Neural cell (in vitro differentiated cells): ENCODE measurements around the gene CYP1A2. TPM values are rescaled to one million over a fixed set of nuclear protein-coding genes. Genes with fewer than 3 reads are reported as not detected.

ENCODE experiments used
- H2AFZ ChIP-seq: fragments of 200-600, 300-800 bp; sonication (generic), shearing (Covaris generic); 2 replicates; pipeline ENCODE4 v1.6.0; 2014; ENCODE audit warnings: low read depth, mild to moderate bottlenecking, antibody characterized with exemption, low read length, moderate library complexity
- H3F3A ChIP-seq: fragments of 200-600 bp; shearing (Covaris generic); 2 replicates; pipeline ENCODE4 v1.6.1; 2016; ENCODE audit warnings: mild to moderate bottlenecking, moderate library complexity, mixed read lengths, antibody characterized with exemption, low read length; ENCODE audit not compliant: insufficient read depth, poor library complexity, severe bottlenecking
- H3K27ac ChIP-seq: fragments of 200-600, 300-800 bp; sonication (generic), shearing (Covaris generic); 2 replicates; pipeline ENCODE4 v1.5.1; 2014; ENCODE audit warnings: mild to moderate bottlenecking, low read length, moderate library complexity
- H3K27me3 ChIP-seq: fragments of 300-800, 200-600 bp; sonication (generic), shearing (Covaris generic); 2 replicates; pipeline ENCODE4 v1.6.0; 2014; ENCODE audit warnings: mild to moderate bottlenecking, low read depth, low read length, moderate library complexity; ENCODE audit not compliant: insufficient read depth
- H3K36me3 ChIP-seq: fragments of 300-800, 200-600 bp; sonication (generic), shearing (Covaris generic); 2 replicates; pipeline ENCODE4 v1.5.1; 2014; ENCODE audit warnings: mild to moderate bottlenecking, antibody characterized with exemption, low read length, moderate library complexity; ENCODE audit not compliant: insufficient read depth
- H3K4me2 ChIP-seq: fragments of 300-800, 200-600 bp; sonication (generic), shearing (Covaris generic); 2 replicates; pipeline ENCODE4 v1.6.0; 2014; ENCODE audit warnings: mild to moderate bottlenecking, low read length
- H3K4me3 ChIP-seq: fragments of 300-800, 200-600 bp; sonication (generic), shearing (Covaris generic); 2 replicates; pipeline ENCODE4 v1.5.1; 2014; ENCODE audit warnings: mild to moderate bottlenecking, low read length, moderate library complexity
- H3K79me2 ChIP-seq: fragments of 200-600 bp; shearing (Covaris generic); replicated peaks from 2 replicates; pipeline ENCODE4 v1.6.0; 2014; ENCODE audit warnings: mild to moderate bottlenecking, low read length, moderate library complexity; ENCODE audit not compliant: insufficient read depth
- H3K9ac ChIP-seq: fragments of 300-800, 200-600 bp; sonication (generic), shearing (Covaris generic); 2 replicates; pipeline ENCODE4 v1.6.1; 2016; ENCODE audit warnings: mild to moderate bottlenecking, low read length, mixed read lengths
- H3K9me2 ChIP-seq: fragments of 200-600 bp; shearing (Covaris generic); 2 replicates; pipeline ENCODE4 v1.6.1; 2016; ENCODE audit warnings: mild to moderate bottlenecking, low read length, mixed read lengths; ENCODE audit not compliant: insufficient read depth
- H3K9me3 ChIP-seq: fragments of 200-600, 300-800 bp; sonication (generic), shearing (Covaris generic); 2 replicates; pipeline ENCODE4 v1.6.1; 2016; ENCODE audit warnings: mild to moderate bottlenecking, mixed run types, low read length, moderate library complexity, mixed read lengths
- H4K20me1 ChIP-seq: fragments of 200-600 bp; shearing (Covaris generic); 2 replicates; pipeline ENCODE4 v1.6.1; 2016; ENCODE audit warnings: mild to moderate bottlenecking, mixed run types; ENCODE audit not compliant: insufficient read depth
- CTCF ChIP-seq: fragments of 450-650 bp; IDR thresholded peaks from 2 replicates; pipeline ENCODE4 v1.5.1; 2014; ENCODE audit warnings: antibody characterized with exemption, mild to moderate bottlenecking, moderate library complexity; ENCODE audit not compliant: poor library complexity, severe bottlenecking
- EP300 ChIP-seq: fragments of 450-650 bp; conservative IDR thresholded peaks from 2 replicates; pipeline ENCODE4 v1.6.1; 2014; ENCODE audit warnings: antibody characterized with exemption, mild to moderate bottlenecking, moderate library complexity; ENCODE audit not compliant: poor library complexity, severe bottlenecking
- EZH2 ChIP-seq: fragments of 200-600, 300-800 bp; shearing (Covaris generic), sonication (generic); IDR thresholded peaks from 2 replicates; pipeline ENCODE4 v1.6.1; 2014; ENCODE audit warnings: antibody characterized with exemption, low read length, borderline replicate concordance, mild to moderate bottlenecking; ENCODE audit not compliant: insufficient read depth, poor library complexity, severe bottlenecking
- MXI1 ChIP-seq: fragments of 450-650 bp; conservative IDR thresholded peaks from 2 replicates; pipeline ENCODE4 v1.6.1; 2014; ENCODE audit warnings: antibody characterized with exemption, mild to moderate bottlenecking; ENCODE audit not compliant: poor library complexity, severe bottlenecking
- POLR2AphosphoS5 ChIP-seq: IDR thresholded peaks from 2 replicates; pipeline ENCODE4 v1.6.1; 2012
- RAD21 ChIP-seq: fragments of 450-650 bp; conservative IDR thresholded peaks from 2 replicates; pipeline ENCODE4 v1.6.1; 2014; ENCODE audit warnings: antibody characterized with exemption, mild to moderate bottlenecking, moderate library complexity
- SMC3 ChIP-seq: fragments of 450-650 bp; conservative IDR thresholded peaks from 2 replicates; pipeline ENCODE4 v1.6.1; 2014; ENCODE audit warnings: antibody characterized with exemption, mild to moderate bottlenecking, moderate library complexity; ENCODE audit not compliant: poor library complexity
- TAF1 ChIP-seq: IDR thresholded peaks from 2 replicates; pipeline ENCODE4 v1.6.1; 2012; ENCODE audit warnings: low read depth
- polyA plus RNA-seq: library from polyadenylated mRNA; depleted of rRNA; stranded (reverse); fragments of >200 nt; gene quantifications from 2 replicates; pipeline ENCODE4 v1.2.3, GENCODE V29; 2014
- TF ChIP-seq, protein P1 (sequence below): IDR thresholded peaks from 2 replicates; pipeline ENCODE4 v1.6.1; 2012; ENCODE audit warnings: borderline replicate concordance

Gene CYP1A2
- polyA plus RNA-seq, 1 donor from 2014 or later = not detected

- TF ChIP-seq TAF1 (no peak), RAD21 (no peak), MXI1 (no peak), EZH2 (no peak), POLR2AphosphoS5 (no peak), EP300 (no peak), CTCF (no peak), SMC3 (no peak)
- TF ChIP-seq, protein P1, sequence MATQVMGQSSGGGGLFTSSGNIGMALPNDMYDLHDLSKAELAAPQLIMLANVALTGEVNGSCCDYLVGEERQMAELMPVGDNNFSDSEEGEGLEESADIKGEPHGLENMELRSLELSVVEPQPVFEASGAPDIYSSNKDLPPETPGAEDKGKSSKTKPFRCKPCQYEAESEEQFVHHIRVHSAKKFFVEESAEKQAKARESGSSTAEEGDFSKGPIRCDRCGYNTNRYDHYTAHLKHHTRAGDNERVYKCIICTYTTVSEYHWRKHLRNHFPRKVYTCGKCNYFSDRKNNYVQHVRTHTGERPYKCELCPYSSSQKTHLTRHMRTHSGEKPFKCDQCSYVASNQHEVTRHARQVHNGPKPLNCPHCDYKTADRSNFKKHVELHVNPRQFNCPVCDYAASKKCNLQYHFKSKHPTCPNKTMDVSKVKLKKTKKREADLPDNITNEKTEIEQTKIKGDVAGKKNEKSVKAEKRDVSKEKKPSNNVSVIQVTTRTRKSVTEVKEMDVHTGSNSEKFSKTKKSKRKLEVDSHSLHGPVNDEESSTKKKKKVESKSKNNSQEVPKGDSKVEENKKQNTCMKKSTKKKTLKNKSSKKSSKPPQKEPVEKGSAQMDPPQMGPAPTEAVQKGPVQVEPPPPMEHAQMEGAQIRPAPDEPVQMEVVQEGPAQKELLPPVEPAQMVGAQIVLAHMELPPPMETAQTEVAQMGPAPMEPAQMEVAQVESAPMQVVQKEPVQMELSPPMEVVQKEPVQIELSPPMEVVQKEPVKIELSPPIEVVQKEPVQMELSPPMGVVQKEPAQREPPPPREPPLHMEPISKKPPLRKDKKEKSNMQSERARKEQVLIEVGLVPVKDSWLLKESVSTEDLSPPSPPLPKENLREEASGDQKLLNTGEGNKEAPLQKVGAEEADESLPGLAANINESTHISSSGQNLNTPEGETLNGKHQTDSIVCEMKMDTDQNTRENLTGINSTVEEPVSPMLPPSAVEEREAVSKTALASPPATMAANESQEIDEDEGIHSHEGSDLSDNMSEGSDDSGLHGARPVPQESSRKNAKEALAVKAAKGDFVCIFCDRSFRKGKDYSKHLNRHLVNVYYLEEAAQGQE = no peak
- H3K27me3 ChIP-seq = no peaks in the 10 kb centered on the region
- no peaks in the 10 kb centered on the region for H3K9me2 ChIP-seq
- H3K9me3 ChIP-seq = no peaks in the 10 kb centered on the region
- no peaks in the 10 kb centered on the region for H3F3A ChIP-seq
- H4K20me1 ChIP-seq = no peaks in the 10 kb centered on the region
- H3K4me2 ChIP-seq = no peak overlapping the region
- H3K79me2 ChIP-seq = peaks cover 16% of the 10 kb centered on the region
- H3K27ac ChIP-seq = no peak overlapping the region
- H3K9ac ChIP-seq = no peak overlapping the region
- H3K4me3 ChIP-seq = no peak overlapping the region
- H3K36me3 ChIP-seq = no peaks in the 10 kb centered on the region
- H2AFZ ChIP-seq = no peak overlapping the region
Measured at GRCh38 chr15:74794970-74795349, 46.3 kb downstream of the CYP1A2 start.

DNA sequence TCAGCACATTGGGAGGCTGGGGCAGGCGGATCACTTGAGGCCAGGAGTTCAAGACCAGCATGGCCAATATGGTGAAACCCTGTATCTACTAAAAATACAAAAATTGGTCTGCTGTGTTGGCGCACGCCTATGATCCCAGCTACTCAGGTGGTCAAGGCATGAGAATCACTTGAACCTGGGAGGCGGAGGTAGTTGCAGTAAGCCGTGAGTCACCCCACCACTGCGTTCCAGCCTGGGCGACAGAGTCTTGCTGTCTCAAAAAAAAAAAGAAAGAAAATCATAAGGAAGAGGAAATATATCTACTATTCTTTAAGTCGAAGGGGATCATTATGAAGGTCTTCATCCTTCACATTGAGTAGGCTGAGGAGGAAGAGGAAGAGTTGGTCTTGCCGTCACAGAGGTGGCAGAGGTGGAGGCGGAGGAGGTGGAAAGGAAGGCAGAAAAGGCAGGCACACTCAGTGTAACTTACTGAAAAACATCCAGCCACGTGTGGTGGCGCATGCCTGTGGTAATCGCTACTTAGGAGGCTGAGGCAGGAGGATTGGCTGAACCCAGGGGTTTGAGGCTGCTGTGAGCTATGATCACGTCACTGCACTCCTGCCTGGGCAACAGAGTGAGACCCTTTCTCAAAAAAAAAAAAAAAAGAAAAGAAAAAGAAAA lies 47.5 kb downstream of the CYP1A2 start:
- no peaks in the 10 kb centered on the region for H3K9me2 ChIP-seq
- H3K36me3 ChIP-seq = no peaks in the 10 kb centered on the region
- no peak for TF ChIP-seq MXI1
- TF ChIP-seq TAF1 = no peak
- TF ChIP-seq RAD21 = no peak
- TF ChIP-seq, protein P1 = no peak
- TF ChIP-seq EZH2 = no peak
- no peak for TF ChIP-seq SMC3
- no peak for TF ChIP-seq EP300
- no peak for TF ChIP-seq POLR2AphosphoS5
- TF ChIP-seq CTCF = no peak
- H3F3A ChIP-seq = no peaks in the 10 kb centered on the region
- H3K27me3 ChIP-seq = no peaks in the 10 kb centered on the region
- no peak overlapping the region for H3K4me3 ChIP-seq
- H3K4me2 ChIP-seq = no peak overlapping the region
- peaks cover 13% of the 10 kb centered on the region for H3K79me2 ChIP-seq
- no peaks in the 10 kb centered on the region for H4K20me1 ChIP-seq
- no peak overlapping the region for H2AFZ ChIP-seq
- H3K9ac ChIP-seq = no peak overlapping the region
- no peaks in the 10 kb centered on the region for H3K9me3 ChIP-seq
- H3K27ac ChIP-seq = no peak overlapping the region
